ENCODE data around the gene CSNK1A1L.

DNA sequence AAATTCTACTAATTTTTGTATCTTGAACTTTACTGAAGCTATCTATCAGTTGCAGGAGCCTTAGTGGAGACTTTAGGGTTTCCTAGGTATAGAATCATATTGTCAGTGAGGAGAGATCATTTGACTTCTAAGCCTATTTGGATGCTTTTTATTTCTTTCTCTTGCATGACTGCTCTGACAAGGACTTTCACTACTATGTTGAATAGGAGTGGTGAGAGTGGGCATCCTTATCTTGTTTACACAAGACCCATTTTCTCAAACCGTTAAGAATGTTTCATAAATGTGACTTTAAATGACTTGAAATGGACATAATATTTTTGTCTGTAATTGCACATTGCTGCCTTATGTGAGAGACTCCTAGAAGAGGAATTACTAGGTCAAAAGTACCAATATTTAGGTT lies 17.9 kb upstream of the CSNK1A1L start:
- TF ChIP-seq, protein P1, sequence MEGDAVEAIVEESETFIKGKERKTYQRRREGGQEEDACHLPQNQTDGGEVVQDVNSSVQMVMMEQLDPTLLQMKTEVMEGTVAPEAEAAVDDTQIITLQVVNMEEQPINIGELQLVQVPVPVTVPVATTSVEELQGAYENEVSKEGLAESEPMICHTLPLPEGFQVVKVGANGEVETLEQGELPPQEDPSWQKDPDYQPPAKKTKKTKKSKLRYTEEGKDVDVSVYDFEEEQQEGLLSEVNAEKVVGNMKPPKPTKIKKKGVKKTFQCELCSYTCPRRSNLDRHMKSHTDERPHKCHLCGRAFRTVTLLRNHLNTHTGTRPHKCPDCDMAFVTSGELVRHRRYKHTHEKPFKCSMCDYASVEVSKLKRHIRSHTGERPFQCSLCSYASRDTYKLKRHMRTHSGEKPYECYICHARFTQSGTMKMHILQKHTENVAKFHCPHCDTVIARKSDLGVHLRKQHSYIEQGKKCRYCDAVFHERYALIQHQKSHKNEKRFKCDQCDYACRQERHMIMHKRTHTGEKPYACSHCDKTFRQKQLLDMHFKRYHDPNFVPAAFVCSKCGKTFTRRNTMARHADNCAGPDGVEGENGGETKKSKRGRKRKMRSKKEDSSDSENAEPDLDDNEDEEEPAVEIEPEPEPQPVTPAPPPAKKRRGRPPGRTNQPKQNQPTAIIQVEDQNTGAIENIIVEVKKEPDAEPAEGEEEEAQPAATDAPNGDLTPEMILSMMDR (IDR thresholded peaks at IDR 0.05): no peak
- TF ChIP-seq POLR2AphosphoS5 (IDR thresholded peaks at IDR 0.05; ENCODE audit: insufficient read depth in 1 of 2, low read depth in 1 of 2): no peak
